ENCODE results near the gene SCFD2. TPM values are rescaled to one million over a fixed set of nuclear protein-coding genes. Genes with fewer than 3 reads are reported as not detected.

Gene SCFD2
- polyA plus RNA-seq, 1 donor from 2014 or later, result 5.0 TPM

- Histone ChIP-seq H2AFZ (ENCODE audit: low read depth, low read length) (no peak overlapping the region), H3K4me3 (ENCODE audit: low read length) (no peak overlapping the region), H3K27me3 (ENCODE audit: insufficient read depth, low read depth, low read length) (no peaks in the 10 kb centered on the region), H4K20me1 (ENCODE audit: insufficient read depth) (no peaks in the 10 kb centered on the region), H3K9ac (ENCODE audit: low read length) (no peak overlapping the region), H3K36me3 (ENCODE audit: insufficient read depth, low read length) (no peaks in the 10 kb centered on the region), H3K27ac (ENCODE audit: low read length) (no peak overlapping the region), H3K4me2 (ENCODE audit: low read length) (no peak overlapping the region), H3K9me2 (ENCODE audit: insufficient read depth, low read length) (no peaks in the 10 kb centered on the region), H3K9me3 (ENCODE audit: low read length) (no peaks in the 10 kb centered on the region), H3K79me2 (replicated peaks; ENCODE audit: insufficient read depth, low read length) (no peaks in the 10 kb centered on the region), H3F3A (ENCODE audit: insufficient read depth, low read length, poor library complexity, severe bottlenecking) (no peaks in the 10 kb centered on the region)
- TF ChIP-seq EZH2 (IDR thresholded peaks at IDR 0.05; ENCODE audit: borderline replicate concordance, insufficient read depth, low read length, poor library complexity, severe bottlenecking), result no peak
- TF ChIP-seq REST (IDR thresholded peaks at IDR 0.05; ENCODE audit: borderline replicate concordance), result no peak
- TF ChIP-seq MXI1 (conservative IDR thresholded peaks at IDR 0.05; ENCODE audit: poor library complexity, severe bottlenecking), result no peak
- no peak for TF ChIP-seq SMC3 (conservative IDR thresholded peaks at IDR 0.05; ENCODE audit: poor library complexity)
- no peak for TF ChIP-seq CTCF (IDR thresholded peaks at IDR 0.05; ENCODE audit: poor library complexity, severe bottlenecking)
- TF ChIP-seq EP300 (conservative IDR thresholded peaks at IDR 0.05; ENCODE audit: poor library complexity, severe bottlenecking), result no peak
- no peak for TF ChIP-seq TAF1 (IDR thresholded peaks at IDR 0.05; ENCODE audit: low read depth)
- no peak for TF ChIP-seq RAD21 (conservative IDR thresholded peaks at IDR 0.05)
- TF ChIP-seq POLR2AphosphoS5 (IDR thresholded peaks at IDR 0.05), result no peak
These were observed 202.9 kb downstream of the SCFD2 start for GRCh38 chr4:53162969-53163368.

GRCh38 chr4:53161787-53162433 lies 204.0 kb downstream of the SCFD2 start:
- no peak overlapping the region for H3K27ac ChIP-seq (ENCODE audit: low read length)
- H3K4me2 ChIP-seq (ENCODE audit: low read length), result no peak overlapping the region
- H3F3A ChIP-seq (ENCODE audit: insufficient read depth, low read length, poor library complexity, severe bottlenecking), result no peaks in the 10 kb centered on the region
- no peaks in the 10 kb centered on the region for H3K36me3 ChIP-seq (ENCODE audit: insufficient read depth, low read length)
- no peaks in the 10 kb centered on the region for H4K20me1 ChIP-seq (ENCODE audit: insufficient read depth)
- no peak overlapping the region for H3K9ac ChIP-seq (ENCODE audit: low read length)
- no peaks in the 10 kb centered on the region for H3K9me3 ChIP-seq (ENCODE audit: low read length)
- H3K4me3 ChIP-seq (ENCODE audit: low read length), result no peak overlapping the region
- no peak overlapping the region for H2AFZ ChIP-seq (ENCODE audit: low read depth, low read length)
- TF ChIP-seq CTCF (IDR thresholded peaks at IDR 0.05; ENCODE audit: poor library complexity, severe bottlenecking) (no peak), EP300 (conservative IDR thresholded peaks at IDR 0.05; ENCODE audit: poor library complexity, severe bottlenecking) (no peak), TAF1 (IDR thresholded peaks at IDR 0.05; ENCODE audit: low read depth) (no peak), MXI1 (conservative IDR thresholded peaks at IDR 0.05; ENCODE audit: poor library complexity, severe bottlenecking) (no peak), REST (IDR thresholded peaks at IDR 0.05; ENCODE audit: borderline replicate concordance) (no peak), SMC3 (conservative IDR thresholded peaks at IDR 0.05; ENCODE audit: poor library complexity) (no peak), RAD21 (conservative IDR thresholded peaks at IDR 0.05) (no peak), POLR2AphosphoS5 (IDR thresholded peaks at IDR 0.05) (no peak), EZH2 (IDR thresholded peaks at IDR 0.05; ENCODE audit: borderline replicate concordance, insufficient read depth, low read length, poor library complexity, severe bottlenecking) (no peak)
- no peaks in the 10 kb centered on the region for H3K79me2 ChIP-seq (replicated peaks; ENCODE audit: insufficient read depth, low read length)
- H3K27me3 ChIP-seq (ENCODE audit: insufficient read depth, low read depth, low read length), result no peaks in the 10 kb centered on the region
- H3K9me2 ChIP-seq (ENCODE audit: insufficient read depth, low read length), result no peaks in the 10 kb centered on the region
